Measurements from ENCODE around the gene PTPRCAP.

DNA sequence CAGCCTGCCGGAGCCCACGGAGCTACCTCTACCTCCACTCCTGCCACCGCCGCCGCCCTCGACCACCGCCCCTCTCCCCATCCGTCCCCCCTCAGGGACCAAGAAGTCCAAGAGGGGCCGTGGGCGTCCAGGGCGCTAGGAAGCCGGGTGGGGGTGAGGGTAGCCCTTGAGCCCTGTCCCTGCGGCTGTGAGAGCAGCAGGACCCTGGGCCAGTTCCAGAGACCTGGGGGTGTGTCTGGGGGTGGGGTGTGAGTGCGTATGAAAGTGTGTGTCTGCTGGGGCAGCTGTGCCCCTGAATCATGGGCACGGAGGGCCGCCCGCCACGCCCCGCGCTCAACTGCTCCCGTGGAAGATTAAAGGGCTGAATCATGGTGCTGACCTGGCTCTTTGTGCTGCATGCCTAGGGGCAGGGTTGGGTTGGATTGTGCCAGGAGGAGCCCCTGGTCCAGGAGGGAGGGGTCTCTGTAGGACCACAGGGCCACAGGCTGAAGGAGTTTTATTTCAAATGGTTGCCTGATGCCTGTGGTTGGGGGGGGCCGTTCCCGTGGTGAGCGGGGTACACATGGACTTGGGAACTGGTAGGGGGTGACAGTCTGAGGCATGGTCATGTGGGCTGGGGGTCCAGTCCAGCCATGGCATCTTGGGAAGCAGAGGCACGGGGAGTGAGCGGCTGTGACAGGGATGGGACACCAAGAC, 2.3 kb downstream of the PTPRCAP start:
- TF ChIP-seq FOXM1 (IDR thresholded peaks at IDR 0.05; ENCODE audit: low read depth): no peak
- TF ChIP-seq, protein P1, sequence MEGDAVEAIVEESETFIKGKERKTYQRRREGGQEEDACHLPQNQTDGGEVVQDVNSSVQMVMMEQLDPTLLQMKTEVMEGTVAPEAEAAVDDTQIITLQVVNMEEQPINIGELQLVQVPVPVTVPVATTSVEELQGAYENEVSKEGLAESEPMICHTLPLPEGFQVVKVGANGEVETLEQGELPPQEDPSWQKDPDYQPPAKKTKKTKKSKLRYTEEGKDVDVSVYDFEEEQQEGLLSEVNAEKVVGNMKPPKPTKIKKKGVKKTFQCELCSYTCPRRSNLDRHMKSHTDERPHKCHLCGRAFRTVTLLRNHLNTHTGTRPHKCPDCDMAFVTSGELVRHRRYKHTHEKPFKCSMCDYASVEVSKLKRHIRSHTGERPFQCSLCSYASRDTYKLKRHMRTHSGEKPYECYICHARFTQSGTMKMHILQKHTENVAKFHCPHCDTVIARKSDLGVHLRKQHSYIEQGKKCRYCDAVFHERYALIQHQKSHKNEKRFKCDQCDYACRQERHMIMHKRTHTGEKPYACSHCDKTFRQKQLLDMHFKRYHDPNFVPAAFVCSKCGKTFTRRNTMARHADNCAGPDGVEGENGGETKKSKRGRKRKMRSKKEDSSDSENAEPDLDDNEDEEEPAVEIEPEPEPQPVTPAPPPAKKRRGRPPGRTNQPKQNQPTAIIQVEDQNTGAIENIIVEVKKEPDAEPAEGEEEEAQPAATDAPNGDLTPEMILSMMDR (IDR thresholded peaks at IDR 0.05): no peak
- TF ChIP-seq, protein P2, sequence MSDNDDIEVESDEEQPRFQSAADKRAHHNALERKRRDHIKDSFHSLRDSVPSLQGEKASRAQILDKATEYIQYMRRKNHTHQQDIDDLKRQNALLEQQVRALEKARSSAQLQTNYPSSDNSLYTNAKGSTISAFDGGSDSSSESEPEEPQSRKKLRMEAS (IDR thresholded peaks at IDR 0.05; ENCODE audit: low read depth): no peak
- TF ChIP-seq GATA2 (CRISPR knock-in tag; IDR thresholded peaks at IDR 0.05): no peak
- TF ChIP-seq RAD21 (IDR thresholded peaks at IDR 0.05; ENCODE audit: low read length): no peak
- TF ChIP-seq POLR2AphosphoS5 (IDR thresholded peaks at IDR 0.05; ENCODE audit: low read depth, low read length): no peak
